Neural progenitor cell (in vitro differentiated cells): Measurements from ENCODE around the gene ZNF146.

Source experiments
- CTCF ChIP-seq: fragments of 200-600 bp; sonication (generic); IDR thresholded peaks from 2 replicates; pipeline ENCODE4 v1.5.1; 2017; ENCODE audit warnings: antibody characterized with exemption, mild to moderate bottlenecking
- EZH2 ChIP-seq: fragments of 200-600 bp; sonication (generic); IDR thresholded peaks from 2 replicates; pipeline ENCODE4 v1.6.1; 2017; ENCODE audit warnings: antibody characterized with exemption, mild to moderate bottlenecking, moderate library complexity
- EZH2phosphoT487 ChIP-seq: fragments of 200-600 bp; sonication (generic); IDR thresholded peaks from 2 replicates; pipeline ENCODE4 v1.6.1; 2017; ENCODE audit warnings: antibody characterized with exemption

GRCh38 chr19:36196249-36196648, 18.7 kb upstream of the ZNF146 start:
- no peak for TF ChIP-seq EZH2
- no peak for TF ChIP-seq CTCF
- TF ChIP-seq EZH2phosphoT487 = no peak
